NCI-H2171 (cell line): ENCODE measurements around the gene TIMM8A.
A peak's percentile ranks its signal among the peaks of the same experiment; 100 is the strongest.

ENCODE experiments used
- DNase-seq: peaks from one replicate; lab custom pipeline; 2025; lab: John Stamatoyannopoulos, UW

TIMM8A gene, protein sequence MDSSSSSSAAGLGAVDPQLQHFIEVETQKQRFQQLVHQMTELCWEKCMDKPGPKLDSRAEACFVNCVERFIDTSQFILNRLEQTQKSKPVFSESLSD

DNA sequence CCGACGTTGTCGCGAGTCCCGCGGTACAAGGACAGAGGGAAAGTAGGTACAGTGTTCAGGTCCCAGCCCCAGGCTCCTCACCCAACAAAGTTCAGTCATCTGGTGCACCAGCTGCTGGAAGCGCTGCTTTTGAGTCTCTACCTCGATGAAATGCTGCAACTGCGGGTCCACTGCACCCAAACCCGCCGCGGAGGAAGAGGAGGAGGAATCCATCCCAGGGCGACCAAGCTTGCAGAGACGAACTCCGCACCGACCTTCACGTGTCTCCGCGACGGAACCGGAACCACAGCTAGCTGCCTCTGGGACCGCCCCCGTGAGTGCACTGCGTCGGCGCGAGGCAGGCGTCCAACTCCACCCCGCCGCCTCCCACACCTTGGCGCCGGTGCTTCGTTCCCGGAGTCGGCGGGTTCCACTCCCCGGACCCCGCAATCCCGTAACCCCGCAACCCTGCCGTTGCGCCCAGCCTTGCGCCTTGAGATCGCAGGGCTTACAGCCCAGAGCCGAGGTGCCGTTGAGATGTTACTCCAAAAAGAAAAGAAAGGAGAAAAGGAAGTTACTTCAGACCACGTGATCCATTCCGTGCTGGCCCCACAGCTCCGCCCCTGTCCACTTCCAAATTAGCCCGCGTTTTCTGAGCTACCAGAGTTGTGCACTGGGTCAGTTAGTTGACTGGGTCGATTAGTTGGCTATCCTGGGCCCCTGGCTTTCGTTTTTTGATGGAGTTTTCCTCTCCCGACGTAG lies at the start of gene TIMM8A:
Gene TIMM8A, minus strand, starts transcription at position 291 of the 741 bp plus-strand sequence. Its CDS starts 78 bp downstream, at position 213.
- peak; percentile 50 for DNase-seq

DNA sequence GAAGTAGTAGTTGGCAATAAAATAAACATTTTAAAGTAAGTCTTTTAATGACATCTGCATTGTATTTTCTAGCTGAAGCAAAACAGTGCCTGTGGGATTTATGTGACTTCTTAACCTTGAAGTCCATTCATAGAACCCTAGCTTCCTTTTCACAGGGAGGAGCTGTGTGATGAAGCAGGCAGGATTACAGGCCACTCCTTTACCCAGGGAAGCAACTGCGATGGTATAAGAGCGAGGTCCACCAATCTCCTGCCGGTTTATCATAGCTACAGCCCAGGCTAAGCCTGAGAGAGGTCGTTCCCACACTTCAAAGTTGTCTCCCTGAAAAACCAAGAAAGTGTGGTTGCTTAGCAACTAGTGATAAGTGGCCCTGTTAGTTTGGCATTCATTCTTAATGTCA lies 49.2 kb upstream of the TIMM8A start:
- no peak for DNase-seq

GRCh38 chrX:101395789-101396188 lies 47.2 kb upstream of the TIMM8A start:
- DNase-seq: no peak

DNA sequence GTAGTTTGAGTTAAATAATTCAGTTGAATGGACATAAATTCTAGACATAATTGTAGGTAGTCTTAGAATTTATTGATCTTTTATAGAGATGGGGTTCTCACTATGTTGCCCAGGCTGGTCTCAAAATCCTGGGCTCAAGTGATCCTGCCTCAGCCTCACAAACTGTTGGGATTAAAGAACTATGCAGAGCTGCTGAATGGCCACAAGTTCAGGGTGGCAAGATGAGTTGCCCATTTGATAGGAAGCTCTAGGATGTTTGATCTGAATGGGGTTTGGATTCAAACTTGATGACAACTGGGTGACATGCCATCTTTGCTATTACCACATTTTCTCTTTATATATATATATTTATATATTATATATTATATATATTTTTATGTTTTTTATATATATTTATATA lies 45.8 kb upstream of the TIMM8A start:
- no peak for DNase-seq

GRCh38 chrX:101393530-101394305 lies 45.2 kb upstream of the TIMM8A start:
- DNase-seq: no peak

DNA sequence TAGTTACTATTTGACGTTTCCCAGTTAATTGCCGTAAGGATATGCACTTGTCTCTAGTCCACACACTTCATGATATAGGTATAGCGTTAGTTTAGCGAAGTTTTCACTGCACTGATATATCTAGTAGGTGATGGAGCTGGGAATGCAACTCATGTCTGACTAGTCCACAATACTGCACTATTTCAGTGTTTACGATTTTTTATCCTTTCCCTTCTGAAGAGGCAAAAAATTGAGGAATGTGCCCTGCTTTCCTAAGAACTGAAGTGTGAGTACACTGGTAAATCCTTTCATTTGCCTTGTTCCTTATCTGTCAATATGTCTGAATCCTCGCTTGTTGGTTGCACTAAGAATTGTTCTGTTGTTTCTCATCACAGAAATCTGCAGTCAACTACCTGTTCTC lies 43.3 kb upstream of the TIMM8A start:
- no peak for DNase-seq

GRCh38 chrX:101390664-101391525 lies 42.4 kb upstream of the TIMM8A start, which contains the start of gene RPL36A:
RPL36A (plus strand) TSS chrX:101391011; CDS start chrX:101391044, 33 bp downstream.
- peak; percentile 76 for DNase-seq

- DNase-seq: no peak
Observed at GRCh38 chrX:101388604-101389003, 40.1 kb upstream of the TIMM8A start.

DNA sequence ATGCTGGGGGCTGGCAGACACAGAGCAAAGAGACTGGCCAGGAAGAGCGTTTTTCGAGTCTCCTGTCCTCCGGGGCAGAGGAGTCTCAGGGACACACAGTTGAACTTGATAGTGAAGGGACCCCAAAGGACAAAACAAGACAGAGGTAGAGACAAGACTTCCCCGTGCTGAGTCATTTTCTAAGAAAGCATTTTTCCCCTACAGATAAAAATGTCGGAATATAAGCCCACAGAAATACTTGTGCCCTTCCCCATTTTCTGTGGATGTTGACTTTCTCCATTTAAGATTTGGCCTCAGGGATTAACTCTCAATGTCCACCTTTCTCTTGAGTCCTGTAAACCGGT lies 38.0 kb upstream of the TIMM8A start:
- no peak for DNase-seq

- DNase-seq: no peak
Observed at GRCh38 chrX:101385795-101386541, 37.4 kb upstream of the TIMM8A start, which contains the start of gene BTK. BTK (minus strand) TSS chrX:101386191; CDS start chrX:101375284, 10,907 bp downstream.

DNA sequence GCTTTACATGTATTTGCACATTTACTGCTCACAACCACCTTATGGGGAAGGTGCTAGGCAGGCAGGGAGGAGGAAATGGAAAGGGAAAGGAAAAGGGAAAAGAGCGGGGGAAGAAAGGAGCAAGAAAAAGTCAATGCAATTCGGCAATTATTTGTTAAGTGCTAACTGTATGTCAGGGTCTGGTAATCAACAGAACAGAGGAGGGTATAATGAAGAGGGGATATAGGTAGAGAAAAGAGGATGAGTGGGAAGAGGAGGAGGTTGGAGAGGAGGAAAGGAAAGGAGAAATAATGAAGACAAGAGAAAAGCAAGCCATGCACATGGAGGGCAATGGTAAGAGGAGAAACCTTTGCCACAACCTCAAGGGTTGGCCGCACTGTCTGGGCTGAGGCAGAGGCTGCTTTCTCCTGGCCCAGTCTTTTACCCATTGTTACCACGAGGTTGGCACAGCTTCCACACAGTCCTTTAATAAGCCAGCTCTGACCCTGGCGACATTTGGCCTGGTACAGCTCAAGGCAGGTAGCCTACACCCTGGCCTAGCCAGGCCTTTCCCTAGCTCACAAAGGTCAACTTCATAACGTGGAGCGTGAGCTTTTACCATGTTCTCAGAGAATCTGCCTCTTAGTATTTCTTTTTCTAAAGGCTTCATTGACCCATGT lies 36.6 kb upstream of the TIMM8A start:
- no peak for DNase-seq

DNA sequence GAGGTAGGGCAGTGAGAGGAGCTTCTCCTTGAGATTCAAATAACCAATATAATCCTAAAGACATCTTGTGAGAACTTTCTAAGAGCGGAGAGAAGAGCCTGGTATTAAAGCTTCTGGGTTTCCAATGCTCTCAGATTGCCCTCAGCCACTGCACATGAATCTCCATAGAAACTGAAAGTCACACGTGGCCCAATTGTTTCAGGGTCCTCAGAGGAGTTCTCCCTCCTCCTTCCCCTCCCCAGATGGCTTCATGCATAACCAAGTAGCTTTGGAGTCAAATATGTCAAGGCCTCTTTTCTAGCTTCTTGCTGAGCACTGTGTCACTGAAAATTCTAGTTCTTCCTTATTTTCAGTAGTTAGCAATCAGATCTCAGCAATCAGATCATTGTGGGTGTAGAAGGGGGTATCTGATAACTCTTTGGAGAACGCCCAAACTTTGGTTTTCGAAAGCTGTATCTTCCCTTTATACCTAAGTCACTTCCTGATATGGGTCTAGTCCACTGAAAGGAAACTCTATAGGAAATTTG lies 35.2 kb upstream of the TIMM8A start:
- DNase-seq: no peak

GRCh38 chrX:101377547-101377946 lies 29.0 kb upstream of the TIMM8A start:
- DNase-seq: no peak

GRCh38 chrX:101370888-101371504 lies 22.5 kb upstream of the TIMM8A start:
- DNase-seq: no peak

- no peak for DNase-seq
Observed at GRCh38 chrX:101369687-101370086, 21.1 kb upstream of the TIMM8A start.

- DNase-seq: no peak
Observed at GRCh38 chrX:101368800-101369199, 20.3 kb upstream of the TIMM8A start.

DNA sequence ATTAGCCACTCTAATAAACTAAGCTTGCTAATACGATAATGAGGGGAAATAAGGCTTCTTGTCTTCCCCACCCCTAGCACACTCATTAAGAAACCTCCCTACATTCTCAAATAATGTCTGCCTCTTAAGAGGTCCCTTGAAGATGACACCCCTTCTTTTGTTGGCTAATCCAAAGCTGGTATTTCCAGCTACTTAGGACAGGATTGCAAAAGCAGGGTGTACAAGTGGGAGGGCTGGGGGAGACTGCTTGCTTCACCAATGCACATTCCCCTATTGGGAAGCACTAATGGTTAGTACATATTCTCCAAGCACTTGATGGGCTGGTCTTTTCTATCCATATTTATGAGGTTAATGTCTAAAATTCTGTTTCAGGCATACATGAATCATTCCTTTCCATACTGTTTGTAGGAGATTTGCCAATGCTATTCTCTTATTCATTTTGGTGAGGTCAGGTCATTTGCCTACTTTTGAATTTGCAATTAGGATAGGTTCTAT lies 16.8 kb upstream of the TIMM8A start:
- no peak for DNase-seq

GRCh38 chrX:101362757-101363156 lies 14.2 kb upstream of the TIMM8A start:
- no peak for DNase-seq

DNA sequence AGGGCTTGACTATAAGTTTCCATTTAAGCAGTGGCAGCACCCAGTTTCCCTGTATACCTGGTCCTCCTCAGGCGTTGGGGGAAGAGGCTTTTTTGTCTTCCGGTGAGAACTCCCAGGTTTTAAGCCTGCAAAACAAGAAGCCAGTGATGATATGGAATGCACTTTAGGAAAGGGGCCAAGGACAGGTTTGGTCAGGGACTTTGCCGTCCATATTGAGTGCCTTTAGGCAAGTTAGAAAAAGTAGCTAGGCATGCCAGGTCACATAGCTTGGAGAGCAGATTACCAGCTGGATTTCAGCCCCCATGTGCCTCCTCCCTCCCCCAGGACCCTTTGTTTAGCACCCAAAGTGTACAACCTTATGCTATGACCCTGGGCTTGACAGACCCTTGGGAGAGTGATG lies 13.6 kb upstream of the TIMM8A start:
- no peak for DNase-seq

DNA sequence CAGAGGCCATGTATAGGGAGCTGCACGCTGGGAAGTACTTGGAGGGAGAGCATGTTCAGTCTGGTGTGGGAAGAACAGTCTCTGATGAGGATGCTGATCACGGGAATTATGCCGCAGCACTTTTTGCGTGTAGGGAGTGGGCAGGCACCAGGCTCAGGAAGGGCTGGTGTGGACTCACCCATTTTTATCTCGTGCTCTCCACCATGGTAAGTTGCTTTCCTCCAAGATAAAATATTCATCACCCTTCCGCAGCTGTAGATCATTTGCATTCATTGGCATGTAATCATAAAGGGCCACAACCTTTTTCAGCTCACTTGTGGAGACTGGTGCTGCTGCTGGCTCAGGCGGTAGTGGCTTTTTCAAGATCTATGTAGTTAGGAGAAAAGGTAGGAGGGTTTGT lies 11.8 kb upstream of the TIMM8A start:
- no peak for DNase-seq
